A549 (cell line): Measurements from ENCODE around the gene PCBP3.

ENCODE experiments used
- CTCF ChIP-seq: fragments of >200 bp; sonication (Bioruptor Twin); formaldehyde crosslinking; IDR thresholded peaks from 3 replicates; pipeline ENCODE4 v1.5.1; 2016
- ELK1 ChIP-seq: fragments of 150-350 bp; IDR thresholded peaks from 2 replicates; pipeline ENCODE4 v1.6.1; 2014; ENCODE audit warnings: low read depth, mild to moderate bottlenecking, low read length
- EP300 ChIP-seq, 2 experiments: fragments of >200 bp; sonication (Bioruptor Twin); formaldehyde crosslinking; IDR thresholded peaks; 2 replicates in 1 of 2; 3 replicates in 1 of 2; pipeline ENCODE4 v1.6.1; 2016 to 2017
- ESRRA ChIP-seq: fragments of 150-350 bp; IDR thresholded peaks from 2 replicates; pipeline ENCODE4 v1.6.1; 2014; ENCODE audit warnings: mild to moderate bottlenecking, low read length, borderline replicate concordance
- MAFK ChIP-seq: fragments of 450-650 bp; IDR thresholded peaks from 2 replicates; pipeline ENCODE4 v1.6.1; 2014; ENCODE audit not compliant: partially characterized antibody
- NFE2L2 ChIP-seq: fragments of 150-350 bp; conservative IDR thresholded peaks from 2 replicates; pipeline ENCODE4 v1.6.1; 2014; ENCODE audit warnings: low read length
- NR3C1 ChIP-seq: fragments of >200 bp; sonication (Bioruptor Twin); formaldehyde crosslinking; IDR thresholded peaks from 3 replicates; pipeline ENCODE4 v1.6.1; 2017
- POLR2A ChIP-seq: IDR thresholded peaks from 2 replicates; pipeline ENCODE4 v1.6.1; 2012; ENCODE audit warnings: mild to moderate bottlenecking, low read length
- RFX5 ChIP-seq: fragments of 450-650 bp; IDR thresholded peaks from 2 replicates; pipeline ENCODE4 v1.7.1; 2014; ENCODE audit warnings: antibody characterized with exemption, mild to moderate bottlenecking, moderate library complexity

- TF ChIP-seq RFX5 (no peak), ELK1 (no peak), CTCF (no peak), POLR2A (no peak), MAFK (no peak), NR3C1 (no peak), ESRRA (no peak), EP300 (IDR thresholded peaks at IDR 0.05) (no peak), NFE2L2 (no peak)
Measured at GRCh38 chr21:45889256-45889655, 245.7 kb downstream of the PCBP3 start.
